GM19035 (cell line): ENCODE results near the gene GALNTL6.
"Not testable (repeated sequence)": the region's sequence is repeated elsewhere in the genome, so short reads cannot be mapped to it uniquely, and the experiment has no call there.

ENCODE experiments used
- ATAC-seq: cut with Tn5 transposase; IDR thresholded peaks from one replicate; pipeline ENCODE4 v1.9.1; 2021; ENCODE audit not compliant: unreplicated experiment

Gene GALNTL6

GRCh38 chr4:172899861-172900260 lies 1086.7 kb downstream of the GALNTL6 start:
- ATAC-seq = no peak

DNA sequence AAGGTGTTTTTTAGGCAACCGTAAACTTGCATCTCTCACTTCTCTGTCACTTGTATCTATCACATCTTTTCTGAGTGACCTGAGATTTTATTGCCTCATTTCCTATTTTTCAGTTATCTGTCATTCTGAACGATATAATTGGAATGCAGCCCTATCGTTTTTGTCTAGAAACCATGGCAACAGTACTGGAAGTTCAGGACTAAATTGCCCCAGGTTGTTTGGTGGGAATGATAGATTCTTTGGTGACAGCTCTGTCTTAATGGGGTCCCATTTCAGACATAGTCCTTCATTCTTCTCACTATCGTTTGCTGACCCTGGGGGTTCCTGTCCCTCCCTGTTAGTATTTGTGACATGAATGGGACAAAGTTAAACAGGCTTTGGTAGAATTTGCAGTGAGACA lies 1087.7 kb downstream of the GALNTL6 start:
- no peak for ATAC-seq

DNA sequence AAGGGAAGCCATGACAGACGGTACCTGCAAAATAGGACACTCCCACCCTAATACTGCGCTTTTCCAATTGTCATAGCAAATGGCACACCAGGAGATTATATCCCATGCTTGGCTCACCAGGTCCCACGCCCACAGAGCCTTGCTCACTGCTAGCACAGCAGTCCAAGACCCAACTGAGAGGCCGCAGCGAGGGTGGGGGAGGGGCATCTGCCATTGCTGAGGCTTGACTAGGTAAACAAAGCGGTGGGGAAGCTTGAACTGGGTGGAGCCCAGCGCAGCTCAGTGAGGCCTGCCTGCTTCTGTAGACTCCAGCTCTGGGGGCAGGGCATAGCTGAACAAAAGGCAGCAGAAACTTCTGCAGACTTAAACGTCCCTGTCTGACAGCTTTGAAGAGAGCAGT lies 1099.3 kb downstream of the GALNTL6 start:
- ATAC-seq = not testable (repeated sequence)

- ATAC-seq = not testable (repeated sequence)
Observed at GRCh38 chr4:172917403-172917802, 1104.2 kb downstream of the GALNTL6 start.

DNA sequence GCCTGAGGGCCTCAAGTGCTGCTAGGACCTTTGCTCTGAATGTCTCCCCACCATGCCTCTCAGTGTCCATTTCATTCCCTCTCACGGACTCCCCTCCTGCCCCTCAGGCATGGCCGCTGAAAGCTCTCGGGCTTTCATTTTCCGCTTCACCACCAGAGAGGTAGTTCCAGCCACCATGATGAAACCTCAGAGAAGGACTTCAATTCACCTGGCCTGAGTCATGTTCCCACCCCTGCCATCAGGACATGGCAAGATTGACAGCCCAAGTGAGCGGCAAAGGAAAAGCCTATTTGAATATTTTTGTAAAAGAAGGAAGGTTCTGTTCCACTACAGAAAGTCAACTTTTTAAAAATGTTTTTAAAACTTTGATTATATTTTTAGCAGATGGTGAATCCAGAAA lies 1106.1 kb downstream of the GALNTL6 start:
- ATAC-seq = no peak

- ATAC-seq = no peak
Observed at GRCh38 chr4:172927096-172927814, 1114.1 kb downstream of the GALNTL6 start.

GRCh38 chr4:172928347-172928746 lies 1115.1 kb downstream of the GALNTL6 start:
- ATAC-seq = no peak

- no peak for ATAC-seq
Observed at GRCh38 chr4:172938072-172938829, 1125.0 kb downstream of the GALNTL6 start.

DNA sequence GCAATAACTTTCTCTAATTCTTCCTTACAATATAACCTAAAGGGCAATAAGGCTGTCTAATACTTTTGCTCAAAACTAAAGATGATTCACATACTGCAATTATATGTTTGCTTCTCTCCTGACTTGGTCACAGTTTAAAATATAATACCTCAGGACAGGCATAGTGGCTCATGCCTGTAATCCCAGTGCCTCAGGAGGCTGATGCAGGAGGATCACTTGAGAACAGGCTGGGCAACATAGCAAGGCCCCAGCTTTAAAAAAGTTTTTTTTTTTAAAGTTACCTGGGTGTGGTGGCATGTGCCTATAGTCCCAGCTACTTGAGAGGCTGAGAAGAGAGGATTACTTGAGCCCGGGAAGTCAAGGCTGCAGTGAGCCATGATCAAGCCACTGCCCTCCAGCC lies 1125.7 kb downstream of the GALNTL6 start:
- ATAC-seq = no peak

DNA sequence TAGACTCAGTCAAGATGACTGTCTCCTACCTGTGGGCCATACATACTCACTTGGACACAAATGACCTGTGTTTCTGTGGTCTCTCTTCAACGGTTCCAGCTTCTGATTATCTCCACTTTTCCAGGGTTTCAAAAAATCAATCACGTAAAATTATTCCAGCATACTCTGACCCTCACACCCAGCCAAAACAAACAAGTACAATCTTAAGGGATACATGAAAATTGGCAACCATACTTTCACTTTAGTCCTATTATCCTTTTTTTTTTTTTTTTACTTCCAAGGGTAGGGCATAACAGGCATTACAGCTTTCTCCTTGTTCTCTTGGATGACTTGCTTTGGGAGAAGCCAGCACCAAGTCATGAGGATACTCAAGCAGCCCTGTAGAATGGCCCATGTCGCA lies 1129.6 kb downstream of the GALNTL6 start:
- no peak for ATAC-seq

GRCh38 chr4:172945611-172946010 lies 1132.4 kb downstream of the GALNTL6 start:
- ATAC-seq = no peak

- no peak for ATAC-seq
Observed at GRCh38 chr4:172946503-172946902, 1133.3 kb downstream of the GALNTL6 start.

DNA sequence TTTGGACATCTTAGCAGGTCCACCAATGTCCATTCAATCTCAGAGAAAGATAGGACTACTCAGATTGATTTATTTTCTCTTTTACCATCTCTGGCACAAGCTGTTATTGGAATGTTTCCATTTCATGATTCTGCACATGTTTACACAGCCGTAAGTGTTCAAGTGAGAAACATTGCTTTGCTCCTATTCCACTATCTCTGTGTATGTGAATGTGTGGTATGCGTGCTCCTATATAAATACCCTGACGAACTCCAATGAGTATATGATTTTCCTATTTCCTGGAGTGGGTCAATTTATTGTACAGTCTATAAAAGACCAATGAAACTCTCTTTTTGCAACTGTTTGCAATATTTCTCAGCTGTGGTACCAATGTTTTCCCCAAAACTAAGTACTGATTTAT lies 1134.4 kb downstream of the GALNTL6 start:
- no peak for ATAC-seq

DNA sequence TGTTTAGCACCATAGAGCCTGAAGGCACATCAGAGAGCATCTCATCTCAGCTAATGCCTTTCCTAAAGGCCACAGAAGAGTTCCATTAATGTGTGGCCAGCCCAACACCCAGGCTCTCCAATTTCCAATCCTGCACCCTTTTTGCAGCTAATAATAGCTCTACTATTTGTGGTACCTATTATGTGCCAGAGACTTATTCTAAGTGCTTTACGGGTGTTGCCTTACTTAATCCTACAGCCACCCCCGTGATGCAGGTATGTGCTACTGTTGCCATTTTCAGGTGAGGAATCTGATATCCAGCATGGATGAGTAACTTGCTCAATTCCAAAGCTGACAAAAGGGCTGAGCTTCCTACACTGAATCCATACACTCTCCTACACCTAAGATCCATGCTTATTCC lies 1137.8 kb downstream of the GALNTL6 start:
- no peak for ATAC-seq

GRCh38 chr4:172951679-172952451 lies 1138.7 kb downstream of the GALNTL6 start:
- ATAC-seq = no peak

- ATAC-seq = no peak
Observed at GRCh38 chr4:172953896-172954568, 1140.8 kb downstream of the GALNTL6 start.

DNA sequence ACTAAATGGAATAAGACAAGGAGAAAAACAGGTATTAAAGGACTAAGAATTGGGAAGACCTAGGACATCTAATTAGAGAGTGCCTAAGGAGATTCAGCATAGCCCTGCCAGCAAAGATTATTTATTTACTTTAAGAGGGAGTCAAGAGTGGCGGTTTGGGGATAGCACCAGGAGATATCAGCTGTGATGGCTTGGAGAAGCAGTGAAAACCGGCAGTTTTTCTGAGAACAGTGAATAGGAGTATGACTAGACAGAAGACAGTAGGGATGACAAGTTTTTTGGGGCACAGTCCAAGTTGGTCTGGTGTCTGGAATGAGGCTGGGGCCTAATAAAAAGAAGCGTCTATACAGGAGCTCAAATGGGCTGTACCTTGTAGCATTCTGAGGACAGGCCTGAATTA lies 1143.1 kb downstream of the GALNTL6 start:
- ATAC-seq = not testable (repeated sequence)

- no peak for ATAC-seq
Observed at GRCh38 chr4:172957216-172957615, 1144.0 kb downstream of the GALNTL6 start.

DNA sequence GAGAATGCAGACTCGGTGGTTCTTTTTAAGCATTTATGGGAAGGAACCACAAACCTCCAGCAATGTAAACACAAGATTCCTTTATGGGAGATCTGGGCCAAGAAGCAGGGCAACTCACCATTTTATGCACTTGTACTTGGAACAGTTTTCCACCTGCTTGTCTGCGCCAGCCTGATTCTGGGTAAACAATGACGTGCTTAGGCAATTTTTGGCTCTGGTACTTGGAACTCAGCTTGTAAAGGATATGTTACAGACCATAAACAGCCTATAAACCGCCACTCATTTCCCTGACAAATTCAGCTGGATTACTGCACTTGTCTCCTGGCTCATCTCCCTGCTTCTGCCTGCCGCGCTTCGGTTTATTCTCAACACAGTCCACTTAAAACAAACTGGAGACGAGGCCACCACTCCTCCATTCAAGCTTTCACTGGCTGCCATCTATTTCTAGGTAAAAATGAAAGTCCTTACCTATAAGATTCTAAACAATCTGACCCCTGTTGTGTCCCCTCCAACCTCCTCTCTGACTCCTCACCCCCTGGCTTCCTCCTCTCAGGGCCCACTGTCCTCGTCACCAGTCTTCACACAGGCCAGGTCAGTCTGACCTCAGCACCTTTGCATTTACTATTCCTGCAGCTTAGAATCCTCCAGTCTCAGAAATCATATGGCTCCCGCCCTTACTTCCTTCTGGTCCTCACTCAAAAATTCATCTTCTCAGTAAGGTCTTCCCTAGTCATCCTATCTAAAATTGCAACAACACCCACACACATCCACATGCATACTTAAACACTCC lies 1149.6 kb downstream of the GALNTL6 start:
- ATAC-seq = no peak

GRCh38 chr4:172963498-172964294 lies 1150.5 kb downstream of the GALNTL6 start:
- ATAC-seq = no peak
